GM21576 (cell line): ENCODE data around the gene SMCHD1.
"Not testable (repeated sequence)": the region's sequence is repeated elsewhere in the genome, so short reads cannot be mapped to it uniquely, and the experiment has no call there.

Experiments
- ATAC-seq: cut with Tn5 transposase; IDR thresholded peaks from one replicate; pipeline ENCODE4 v1.9.1; 2021; ENCODE audit warnings: mild to moderate bottlenecking, moderate library complexity; ENCODE audit not compliant: unreplicated experiment

SMCHD1 gene

GRCh38 chr18:2715990-2716389 lies 60.5 kb downstream of the SMCHD1 start:
- ATAC-seq = no peak

DNA sequence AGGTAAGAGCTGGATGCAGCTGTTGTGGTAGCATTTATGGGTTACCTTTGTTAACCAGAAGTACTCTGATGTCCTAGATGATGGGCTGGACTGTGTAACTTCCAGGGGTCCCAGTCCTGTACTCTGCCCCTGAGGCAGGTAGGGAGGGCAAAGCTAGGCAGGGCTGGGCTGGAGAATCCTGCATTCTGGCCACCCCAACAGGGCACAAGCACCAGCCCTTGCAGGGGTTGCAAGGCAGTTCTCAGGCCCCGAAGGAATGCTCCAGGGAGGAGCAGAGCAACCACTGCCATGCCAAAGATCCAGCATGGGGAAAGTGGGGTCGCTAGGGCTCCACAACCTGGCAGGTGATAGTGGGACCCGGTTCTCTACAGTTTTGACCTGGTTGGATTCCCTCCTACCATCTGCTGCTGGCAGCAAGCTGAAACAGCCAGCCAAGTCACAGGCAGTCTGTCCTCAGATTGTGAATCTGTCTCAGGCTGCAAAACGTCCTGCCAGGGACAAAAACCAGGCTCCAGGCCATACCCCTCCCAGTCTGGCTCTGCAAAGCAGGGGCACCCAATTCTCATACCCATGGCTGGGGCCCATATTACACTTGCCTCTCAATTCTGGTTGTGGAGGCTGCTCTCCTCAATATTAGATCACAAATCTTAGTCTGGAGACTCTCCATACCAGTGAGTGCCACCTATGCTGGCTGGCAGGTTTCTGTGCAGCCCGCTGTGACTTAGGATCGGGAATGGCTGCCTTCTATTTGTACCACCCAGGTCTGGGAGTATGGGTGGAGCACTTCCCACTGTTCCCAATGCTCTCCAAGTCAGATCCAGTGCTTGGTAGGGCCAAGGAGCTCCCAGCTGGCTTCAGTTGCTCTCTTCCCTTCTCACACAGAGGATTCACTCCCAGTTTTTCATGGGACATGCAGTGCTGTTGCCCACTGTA lies 61.1 kb downstream of the SMCHD1 start:
- ATAC-seq = no peak

GRCh38 chr18:2717407-2717806 lies 61.9 kb downstream of the SMCHD1 start:
- ATAC-seq = no peak

DNA sequence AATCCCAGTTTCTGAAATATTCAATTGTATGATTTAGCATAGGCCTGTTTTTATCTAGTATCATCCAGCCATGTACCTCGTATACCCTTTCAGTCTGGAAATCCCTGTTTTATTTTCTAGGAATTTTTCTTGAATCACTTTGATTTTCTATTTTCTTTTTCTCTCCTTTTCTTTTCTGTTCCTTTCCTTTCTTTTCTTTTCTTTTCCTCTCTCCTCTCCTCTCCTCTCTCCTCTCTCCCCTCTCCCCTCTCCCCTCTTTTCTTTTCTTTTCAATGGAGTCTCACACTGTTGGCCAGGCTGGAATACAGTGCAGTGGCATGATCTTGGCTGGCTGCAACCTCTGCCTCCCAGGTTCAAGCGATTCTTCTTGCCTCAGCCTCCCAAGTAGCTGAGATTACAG lies 63.5 kb downstream of the SMCHD1 start:
- no peak for ATAC-seq

GRCh38 chr18:2723207-2723606 lies 67.7 kb downstream of the SMCHD1 start:
- no peak for ATAC-seq

- no peak for ATAC-seq
Measured at GRCh38 chr18:2729757-2730156, 74.2 kb downstream of the SMCHD1 start.

GRCh38 chr18:2736823-2737222 lies 81.3 kb downstream of the SMCHD1 start:
- ATAC-seq = no peak

- not testable (repeated sequence) for ATAC-seq
Measured at GRCh38 chr18:2740082-2740481, 84.6 kb downstream of the SMCHD1 start.

DNA sequence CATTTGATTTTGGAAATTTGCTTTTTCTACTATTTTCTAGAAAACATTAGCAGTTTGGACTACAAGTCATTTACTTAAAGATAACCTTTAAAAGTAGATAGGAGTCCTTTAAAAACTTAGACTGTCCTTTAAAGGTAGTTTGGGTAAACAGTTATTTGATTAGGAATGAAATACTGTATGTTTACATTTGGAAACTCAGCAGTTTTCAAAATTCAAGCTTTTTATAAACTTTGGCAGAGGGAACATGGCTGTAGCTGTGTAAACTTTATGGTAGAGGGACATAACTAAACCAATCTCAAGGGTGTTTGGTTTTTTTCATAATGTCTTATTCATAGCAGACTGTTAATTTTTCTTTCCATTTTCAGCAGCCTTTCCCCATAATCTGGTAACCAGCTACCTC lies 90.7 kb downstream of the SMCHD1 start:
- ATAC-seq = no peak

- no peak for ATAC-seq
Measured at GRCh38 chr18:2758309-2758708, 102.8 kb downstream of the SMCHD1 start.

GRCh38 chr18:2774669-2775068 lies 119.1 kb downstream of the SMCHD1 start:
- no peak for ATAC-seq

- no peak for ATAC-seq
Measured at GRCh38 chr18:2776601-2777000, 121.1 kb downstream of the SMCHD1 start.

- no peak for ATAC-seq
Measured at GRCh38 chr18:2777241-2777640, 121.7 kb downstream of the SMCHD1 start.

DNA sequence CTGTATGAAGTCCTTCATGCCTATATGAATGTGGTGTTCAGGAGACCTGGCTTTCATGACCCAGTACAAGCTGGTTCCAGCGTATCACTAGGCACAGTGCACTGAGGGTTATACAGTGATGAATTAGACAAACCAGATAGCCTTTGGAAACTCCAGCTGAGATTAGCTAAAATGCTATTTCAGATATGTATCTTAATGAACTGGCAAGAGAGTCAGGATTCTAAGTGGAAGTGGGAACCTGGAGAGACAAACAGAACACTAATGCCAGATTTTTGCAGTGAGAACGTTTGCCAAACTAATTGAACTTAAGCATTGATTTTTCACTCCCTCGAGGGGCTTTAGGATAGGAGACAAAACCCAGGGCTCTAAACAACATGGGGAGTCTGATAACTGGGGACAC lies 125.2 kb downstream of the SMCHD1 start:
- no peak for ATAC-seq

GRCh38 chr18:2787225-2787624 lies 131.7 kb downstream of the SMCHD1 start:
- no peak for ATAC-seq

- ATAC-seq = no peak
Measured at GRCh38 chr18:2792395-2792794, 136.9 kb downstream of the SMCHD1 start.

DNA sequence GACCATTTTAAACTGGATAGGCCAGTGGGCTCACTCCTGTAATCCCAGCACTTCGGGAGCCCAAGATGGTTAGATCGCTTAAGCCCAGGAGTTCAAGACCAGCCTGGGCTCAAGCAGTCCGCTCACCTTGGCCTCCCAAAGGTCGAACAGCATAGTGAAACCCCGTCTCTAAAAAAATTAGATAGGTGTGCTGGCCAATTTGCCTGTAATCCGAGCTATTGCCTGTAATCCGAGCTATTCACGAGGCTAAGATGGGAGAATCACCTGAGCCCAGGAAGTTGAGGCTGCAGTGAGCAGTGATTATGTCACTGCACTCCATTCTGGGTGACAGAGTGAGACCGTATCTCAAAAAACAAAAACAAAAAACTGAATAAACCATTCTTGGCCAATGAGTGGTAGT lies 138.6 kb downstream of the SMCHD1 start:
- ATAC-seq = no peak

DNA sequence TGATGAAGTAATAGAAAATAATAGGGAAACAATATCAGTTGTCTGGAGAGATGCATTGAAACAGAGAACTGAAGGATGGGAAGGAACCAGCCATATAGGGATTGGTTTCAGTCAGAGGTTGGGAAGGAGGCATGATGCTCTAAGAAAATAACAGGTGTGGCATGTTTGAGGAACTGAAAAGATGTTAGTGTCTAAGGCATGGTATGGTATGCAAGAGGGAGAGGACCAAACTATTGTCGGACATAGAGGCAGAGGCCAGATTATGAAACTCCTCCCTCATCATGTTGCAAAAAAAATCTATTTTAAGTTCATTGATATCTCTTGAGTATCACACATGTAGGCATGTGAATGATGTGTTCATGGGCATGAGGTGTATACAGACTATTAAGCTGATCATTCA lies 142.4 kb downstream of the SMCHD1 start:
- peak; percentile 79 for ATAC-seq

GRCh38 chr18:2799369-2799768 lies 143.8 kb downstream of the SMCHD1 start:
- no peak for ATAC-seq

- ATAC-seq = no peak
Measured at GRCh38 chr18:2805970-2806943, 150.7 kb downstream of the SMCHD1 start.

DNA sequence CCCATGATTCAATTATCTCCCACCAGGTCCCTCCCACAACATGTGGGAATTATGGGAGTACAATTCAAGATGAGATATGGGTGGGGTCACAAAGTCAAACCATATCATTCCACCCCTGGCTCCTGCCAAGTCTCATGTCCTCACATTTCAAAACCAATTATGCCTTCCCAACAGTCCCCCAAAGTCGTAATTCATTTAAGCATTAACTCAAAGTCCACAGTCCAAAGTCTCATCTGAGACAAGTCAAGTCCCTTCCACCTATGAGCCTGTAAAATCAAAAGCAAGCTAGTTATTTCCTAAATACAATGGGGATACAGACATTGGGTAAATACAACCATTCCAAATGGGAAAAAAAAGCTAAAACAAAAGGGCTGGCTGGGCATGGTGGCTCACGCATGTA lies 153.1 kb downstream of the SMCHD1 start:
- not testable (repeated sequence) for ATAC-seq
